Activated naive CD8-positive, alpha-beta T cell treated with anti-CD3 and anti-CD28 coated beads, Interleukin-2, amount 10 ng/mL, durations not matched to agents 7 days and 5 days (primary cell): ENCODE measurements around the gene UBE2J1. TPM values are rescaled to one million over a fixed set of nuclear protein-coding genes. Genes with fewer than 3 reads are reported as not detected.
"Not testable (repeated sequence)": the region's sequence is repeated elsewhere in the genome, so short reads cannot be mapped to it uniquely, and the experiment has no call there.

Experiments
- ATAC-seq: fragments of 150-1000 bp; cut with Tn5 transposase; one replicate; pipeline ENCODE4 v1.10.0; 2021; ENCODE audit warnings: low read depth, moderate library complexity
- POLR2A ChIA-PET: fragments of 350-600 bp; sonication (Branson Sonifier 250); formaldehyde crosslinking; loops from one replicate; lab custom pipeline; 2021; ENCODE audit warnings: antibody characterized with exemption; lab: Charles Lee
- DNase-seq: peaks from one replicate; pipeline ENCODE4 v3.0.0; 2021
- H3K27ac Mint-ChIP-seq: one replicate; pipeline ENCODE4 v1.8.0; 2022; ENCODE audit warnings: mild to moderate bottlenecking, mixed read lengths
- H3K27me3 Mint-ChIP-seq: one replicate; pipeline ENCODE4 v1.8.0; 2022; ENCODE audit warnings: mild to moderate bottlenecking, moderate library complexity, mixed read lengths
- H3K36me3 Mint-ChIP-seq: one replicate; pipeline ENCODE4 v1.8.0; 2021; ENCODE audit warnings: mild to moderate bottlenecking, mixed read lengths
- H3K4me1 Mint-ChIP-seq: one replicate; pipeline ENCODE4 v1.8.0; 2021; ENCODE audit warnings: mixed read lengths
- H3K4me3 Mint-ChIP-seq: one replicate; pipeline ENCODE4 v1.8.0; 2022; ENCODE audit warnings: mild to moderate bottlenecking, moderate library complexity, mixed read lengths
- H3K9me3 Mint-ChIP-seq: one replicate; pipeline ENCODE4 v1.8.0; 2021; ENCODE audit warnings: mixed read lengths
- total RNA-seq, 2 experiments: library from RNA; stranded (reverse); gene quantifications; one replicate each; pipeline ENCODE4 v1.2.3, GENCODE V29; 2021

Gene UBE2J1
- total RNA-seq, 2 experiments from 2014 or later = 26.5 to 27.9 TPM

DNA sequence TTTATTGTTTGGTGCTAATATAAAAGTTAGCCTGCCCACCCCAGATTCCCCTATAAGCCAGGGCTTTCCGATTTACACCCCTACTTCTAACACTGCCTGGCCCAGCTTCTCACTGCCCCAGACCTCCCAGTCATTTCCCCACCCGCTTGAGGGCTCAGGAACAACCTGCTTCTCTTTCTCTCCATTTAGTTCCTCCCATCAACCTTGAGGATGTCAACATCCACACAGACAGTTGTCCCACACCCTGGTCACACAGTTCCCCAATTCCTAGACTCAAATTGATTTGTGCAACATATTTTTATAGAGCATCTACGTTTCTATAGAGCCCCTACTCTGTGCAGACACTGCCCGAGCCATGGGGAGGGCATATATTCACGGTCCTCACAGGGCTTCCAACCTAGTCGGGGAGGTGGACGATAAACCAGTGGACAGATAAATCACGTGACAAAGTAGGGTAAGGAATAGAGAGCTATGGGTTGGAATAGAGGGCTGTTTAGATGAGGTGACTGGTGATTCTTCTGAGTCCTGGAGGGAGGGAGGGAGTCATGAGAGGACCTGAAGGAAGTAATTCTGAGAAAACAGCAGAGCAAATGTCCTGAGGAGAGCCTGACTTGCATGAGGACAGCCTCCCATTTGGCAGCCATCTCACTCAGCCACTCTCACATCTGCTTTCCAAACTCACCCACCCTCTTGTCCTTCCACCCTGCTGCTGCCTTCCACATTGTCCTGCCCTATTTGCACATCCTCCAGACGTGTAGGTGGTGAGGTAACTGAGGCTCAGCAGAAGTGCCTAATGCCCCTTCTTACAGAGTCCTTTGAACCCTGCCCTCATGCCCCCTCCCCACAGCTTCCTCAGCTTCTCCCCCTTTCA lies 43.8 kb downstream of the UBE2J1 start:
- Mint-ChIP-seq H3K27ac (no peak overlapping the region), H3K4me1 (no peaks in the 10 kb centered on the region)
- POLR2A ChIA-PET = no interaction called here

DNA sequence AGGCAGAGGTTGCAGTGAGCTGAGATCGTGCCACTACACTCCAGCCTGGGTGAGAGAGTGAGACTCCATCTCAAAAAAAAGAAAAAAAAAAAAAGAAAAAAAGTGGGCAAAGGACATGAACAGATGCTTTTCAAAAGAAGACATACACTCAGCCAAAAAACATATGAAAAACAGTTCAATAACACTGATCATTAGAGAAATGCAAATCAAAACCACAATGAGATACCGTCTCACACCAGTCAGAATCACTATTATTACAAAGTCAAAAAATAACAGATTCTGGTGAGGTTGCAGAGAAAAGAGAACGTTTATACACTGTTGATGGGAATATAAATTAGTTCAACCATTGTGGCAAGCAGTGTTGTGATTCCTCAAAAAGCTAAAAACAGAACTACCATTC lies 48.0 kb downstream of the UBE2J1 start:
- DNase-seq, H3K4me1 Mint-ChIP-seq, H3K36me3 Mint-ChIP-seq, H3K27ac Mint-ChIP-seq, H3K9me3 Mint-ChIP-seq, ATAC-seq, H3K4me3 Mint-ChIP-seq, H3K27me3 Mint-ChIP-seq, POLR2A ChIA-PET: not testable (repeated sequence)

More for the DNA sequence above, 43.8 kb downstream of the UBE2J1 start:
- DNase-seq (no peak), ATAC-seq (no peak)
- no peak overlapping the region for H3K4me3 Mint-ChIP-seq
- peaks cover 7% of the 10 kb centered on the region for H3K27me3 Mint-ChIP-seq
- no peaks in the 10 kb centered on the region for H3K36me3 Mint-ChIP-seq
- no peaks in the 10 kb centered on the region for H3K9me3 Mint-ChIP-seq

DNA sequence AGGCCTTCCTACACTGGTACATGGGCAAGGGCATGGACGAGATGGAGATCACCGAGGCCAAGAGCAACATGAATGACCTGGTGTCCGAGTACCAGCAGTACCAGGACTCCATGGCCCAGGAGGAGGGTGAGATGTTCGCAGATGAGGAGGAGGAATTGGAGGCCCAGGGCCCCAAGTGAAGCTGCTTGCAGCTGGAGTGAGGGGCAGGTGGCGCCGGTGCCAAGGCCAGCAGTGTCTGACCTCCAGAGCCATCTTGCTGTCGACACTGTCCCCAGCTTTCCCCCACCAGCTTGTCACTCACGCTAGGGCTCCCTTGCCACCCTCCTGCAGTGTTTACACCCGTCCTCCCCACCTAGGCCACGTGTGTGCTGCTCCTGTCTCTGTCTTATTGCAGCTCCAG lies 49.6 kb downstream of the UBE2J1 start:
- Mint-ChIP-seq H3K36me3 (no peaks in the 10 kb centered on the region), H3K4me1 (peaks cover 9% of the 10 kb centered on the region), H3K9me3 (no peaks in the 10 kb centered on the region), H3K27me3 (peaks cover 4% of the 10 kb centered on the region), H3K27ac (no peak overlapping the region), H3K4me3 (no peak overlapping the region)
- no peak for ATAC-seq
- no peak for DNase-seq
- POLR2A ChIA-PET = no interaction called here

DNA sequence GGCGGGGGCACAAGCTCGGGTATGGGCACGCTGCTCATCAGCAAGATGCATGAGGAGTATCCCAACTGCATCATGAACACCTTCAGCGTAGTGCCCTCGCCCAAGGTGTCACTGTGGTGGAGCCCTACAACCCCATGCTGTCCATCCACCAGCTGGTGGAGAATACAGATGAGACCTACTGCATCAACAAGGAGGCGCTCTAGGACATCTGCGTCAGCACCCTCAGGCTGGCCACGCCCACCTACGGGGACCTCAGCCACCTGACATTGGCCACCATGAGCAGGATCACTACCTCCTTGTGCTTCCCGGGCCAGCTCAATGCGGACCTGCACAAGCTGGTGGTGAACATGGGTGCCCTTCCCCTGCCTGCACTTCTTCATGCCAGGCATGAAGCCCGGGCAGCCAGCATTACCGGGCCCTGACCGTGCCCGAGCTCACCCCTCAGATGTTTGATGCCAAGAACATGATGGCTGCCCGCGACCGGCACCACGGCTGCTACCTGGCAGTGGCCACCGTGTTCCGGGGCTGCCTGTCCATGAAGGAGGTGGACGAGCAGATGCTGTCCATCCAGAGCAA lies 50.2 kb downstream of the UBE2J1 start:
- no peak for DNase-seq
- no peak for ATAC-seq
- Mint-ChIP-seq H3K27ac (no peak overlapping the region), H3K4me1 (peaks cover 13% of the 10 kb centered on the region), H3K4me3 (no peak overlapping the region), H3K27me3 (peaks cover 4% of the 10 kb centered on the region), H3K9me3 (no peaks in the 10 kb centered on the region), H3K36me3 (no peaks in the 10 kb centered on the region)
- POLR2A ChIA-PET = no interaction called here

DNA sequence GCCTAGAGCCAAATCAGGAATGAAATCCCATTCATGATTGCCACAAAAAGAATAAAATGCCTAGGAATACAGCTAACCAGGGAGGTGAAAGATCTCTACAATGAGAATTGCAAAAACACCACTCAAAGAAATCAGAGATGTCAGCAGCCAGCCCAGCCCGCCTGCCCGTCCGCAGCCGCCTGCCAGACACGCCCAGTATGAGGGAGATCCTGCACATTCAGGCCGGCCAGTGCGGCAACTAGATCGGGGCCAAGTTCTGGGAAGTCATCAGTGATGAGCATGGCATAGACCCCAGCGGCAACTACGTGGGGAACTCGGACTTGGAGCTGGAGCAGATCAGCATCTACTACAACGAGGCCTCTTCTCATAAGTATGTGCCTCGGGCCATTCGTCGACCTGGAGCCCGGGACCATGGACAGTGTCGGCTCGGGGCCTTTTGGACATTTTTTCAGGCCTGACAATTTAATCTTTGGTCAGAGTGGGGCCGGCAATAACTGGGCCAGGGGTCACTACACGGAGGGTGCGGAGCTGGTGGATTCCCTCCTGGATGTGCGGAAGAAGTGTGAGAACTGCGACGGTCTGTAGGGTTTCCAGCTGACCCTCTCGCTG lies 50.8 kb downstream of the UBE2J1 start:
- H3K36me3 Mint-ChIP-seq = no peaks in the 10 kb centered on the region
- H3K27ac Mint-ChIP-seq = no peak overlapping the region
- peaks cover 4% of the 10 kb centered on the region for H3K27me3 Mint-ChIP-seq
- peaks cover 13% of the 10 kb centered on the region for H3K4me1 Mint-ChIP-seq
- DNase-seq (no peak), ATAC-seq (no peak)
- H3K9me3 Mint-ChIP-seq = no peaks in the 10 kb centered on the region
- H3K4me3 Mint-ChIP-seq = no peak overlapping the region
- POLR2A ChIA-PET = no interaction called here

DNA sequence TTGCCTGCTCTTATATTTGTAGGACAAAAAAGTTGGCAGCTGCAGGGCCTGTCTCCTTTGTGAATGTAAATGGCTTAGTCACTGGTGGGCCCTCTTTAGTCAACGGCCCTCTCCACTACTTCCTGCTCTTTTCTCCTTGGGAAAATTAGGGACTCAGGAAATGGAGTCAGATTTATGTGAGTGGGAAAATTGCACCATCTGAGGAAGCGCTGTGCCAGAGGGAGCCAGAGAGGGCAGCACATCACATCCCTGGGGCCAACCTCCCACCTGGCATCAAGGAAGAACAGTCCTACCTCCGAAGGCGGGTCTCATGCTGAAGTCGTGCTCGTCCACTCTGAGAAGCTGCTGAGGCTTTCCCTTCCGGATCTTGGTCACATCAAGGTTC lies 53.1 kb downstream of the UBE2J1 start:
- H3K27me3 Mint-ChIP-seq = no peaks in the 10 kb centered on the region
- no peaks in the 10 kb centered on the region for H3K36me3 Mint-ChIP-seq
- no peak for DNase-seq
- no peak overlapping the region for H3K4me3 Mint-ChIP-seq
- peaks cover 13% of the 10 kb centered on the region for H3K4me1 Mint-ChIP-seq
- POLR2A ChIA-PET = interaction anchor here (1.5 kb wide), 1 partner anchor 52 kb away, joined by 4 read pairs; no protein-coding TSS in a partner anchor
- ATAC-seq = no peak
- H3K9me3 Mint-ChIP-seq = no peaks in the 10 kb centered on the region
- H3K27ac Mint-ChIP-seq = no peak overlapping the region

DNA sequence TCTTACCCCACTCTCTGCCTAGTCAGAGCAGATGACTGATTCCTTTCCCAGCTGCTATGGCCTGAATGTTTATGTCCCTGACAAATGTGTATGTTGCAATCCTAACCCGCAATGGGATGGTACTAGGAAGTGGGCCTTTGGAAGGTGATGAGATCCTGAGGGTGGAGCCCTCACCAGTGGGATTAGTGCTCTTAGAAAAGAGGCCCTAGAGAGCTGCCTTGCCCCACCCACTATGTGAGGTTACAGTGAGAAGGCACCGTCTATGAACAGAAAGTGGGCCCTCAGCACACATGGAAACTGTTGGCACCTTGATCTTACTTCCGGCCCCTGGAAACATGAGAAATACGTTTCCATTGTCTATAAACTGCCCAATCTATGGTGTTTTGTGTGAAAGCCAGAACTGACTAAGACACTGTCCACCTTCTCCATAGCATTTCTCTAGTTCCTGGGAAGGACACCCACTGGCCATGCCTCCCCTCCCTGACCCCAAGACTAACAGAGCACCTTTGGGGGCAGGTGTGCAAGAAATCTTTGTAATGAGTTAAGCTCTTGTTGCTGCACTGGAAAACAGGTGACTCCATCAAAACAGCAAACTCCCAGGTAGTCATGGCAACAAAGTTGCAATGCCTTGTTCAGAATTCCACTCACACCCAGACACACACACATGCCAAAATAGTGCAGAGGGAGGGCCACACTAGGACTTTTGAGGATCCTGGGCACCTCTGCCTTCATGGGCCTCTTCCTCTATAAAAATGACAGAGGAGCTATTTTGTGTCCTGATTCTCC lies 53.6 kb downstream of the UBE2J1 start:
- DNase-seq = no peak
- Mint-ChIP-seq H3K9me3 (no peaks in the 10 kb centered on the region), H3K4me3 (peak overlapping the region; percentile 50), H3K4me1 (peaks cover 13% of the 10 kb centered on the region), H3K36me3 (no peaks in the 10 kb centered on the region), H3K27ac (peak overlapping the region; percentile 73), H3K27me3 (no peaks in the 10 kb centered on the region)
- POLR2A ChIA-PET = interaction anchor here (1.5 kb wide), 1 partner anchor 52 kb away, joined by 4 read pairs; no protein-coding TSS in a partner anchor
- peak; percentile 56 for ATAC-seq

DNA sequence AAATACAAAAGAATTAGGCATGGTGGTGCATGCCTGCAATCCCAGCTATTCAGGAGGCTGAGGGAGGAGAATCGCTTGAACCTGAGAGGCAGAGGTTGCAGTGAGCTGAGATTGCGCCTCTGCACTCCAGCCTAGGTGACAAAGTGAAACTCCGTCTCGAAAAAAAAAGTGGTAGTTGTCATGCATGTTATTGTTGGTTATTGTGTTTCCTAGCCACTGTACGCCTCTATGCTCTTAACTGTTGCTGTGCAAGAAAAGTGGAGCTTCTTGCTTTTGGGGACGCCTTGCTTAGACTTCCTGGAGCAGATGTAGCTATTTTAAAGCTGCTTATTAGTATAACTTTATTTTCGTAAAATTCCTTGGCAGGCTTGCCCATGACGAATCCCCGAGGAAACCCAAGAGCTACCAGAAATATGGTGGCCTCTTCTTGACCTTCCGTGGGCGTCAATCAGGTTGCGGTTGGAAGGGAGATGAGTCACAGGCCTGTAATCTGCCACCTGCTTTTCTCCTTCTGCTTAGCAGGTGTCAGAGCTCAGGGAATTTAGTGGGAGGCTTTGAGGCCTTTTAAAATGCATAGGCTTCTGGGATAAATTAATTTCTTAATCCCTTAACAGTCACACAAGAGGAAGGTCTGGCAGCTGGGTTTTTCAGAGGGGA lies 54.7 kb downstream of the UBE2J1 start:
- H3K36me3 Mint-ChIP-seq = no peaks in the 10 kb centered on the region
- peak overlapping the region; percentile 62 for H3K27ac Mint-ChIP-seq
- no peaks in the 10 kb centered on the region for H3K27me3 Mint-ChIP-seq
- POLR2A ChIA-PET = interaction anchor here (0.8 to 1.5 kb wide), 2 partner anchors 53 to 217 kb away, joined by 4 read pairs; partner anchors contain the start of gene PNRC1
- peak; percentile 60 for ATAC-seq
- no peaks in the 10 kb centered on the region for H3K9me3 Mint-ChIP-seq
- no peak for DNase-seq
- H3K4me3 Mint-ChIP-seq = peak overlapping the region; percentile 55
- peaks cover 13% of the 10 kb centered on the region for H3K4me1 Mint-ChIP-seq

DNA sequence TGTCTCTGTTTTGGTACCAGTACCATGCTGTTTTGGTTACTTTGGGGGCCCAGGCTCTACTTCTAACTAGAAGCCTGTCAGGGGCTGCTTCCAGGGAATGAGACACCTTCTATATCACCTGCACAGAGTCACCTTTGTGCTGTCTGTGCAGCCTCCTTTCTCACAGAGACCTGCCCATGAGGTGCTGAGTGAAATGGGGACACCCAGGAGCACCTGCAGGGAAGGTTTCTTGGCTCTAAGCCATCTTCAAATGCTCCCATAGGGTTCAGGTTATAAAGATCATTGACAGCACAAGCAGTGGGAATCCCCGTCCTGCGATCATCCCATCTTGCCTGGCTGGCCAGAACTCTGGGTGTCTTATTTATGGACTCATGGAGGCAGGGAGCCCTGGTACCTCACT lies 56.5 kb downstream of the UBE2J1 start:
- Mint-ChIP-seq H3K36me3 (no peaks in the 10 kb centered on the region), H3K4me3 (no peak overlapping the region), H3K27me3 (no peaks in the 10 kb centered on the region), H3K27ac (no peak overlapping the region), H3K4me1 (peaks cover 13% of the 10 kb centered on the region), H3K9me3 (no peaks in the 10 kb centered on the region)
- DNase-seq (no peak), ATAC-seq (no peak)
- POLR2A ChIA-PET = no interaction called here

DNA sequence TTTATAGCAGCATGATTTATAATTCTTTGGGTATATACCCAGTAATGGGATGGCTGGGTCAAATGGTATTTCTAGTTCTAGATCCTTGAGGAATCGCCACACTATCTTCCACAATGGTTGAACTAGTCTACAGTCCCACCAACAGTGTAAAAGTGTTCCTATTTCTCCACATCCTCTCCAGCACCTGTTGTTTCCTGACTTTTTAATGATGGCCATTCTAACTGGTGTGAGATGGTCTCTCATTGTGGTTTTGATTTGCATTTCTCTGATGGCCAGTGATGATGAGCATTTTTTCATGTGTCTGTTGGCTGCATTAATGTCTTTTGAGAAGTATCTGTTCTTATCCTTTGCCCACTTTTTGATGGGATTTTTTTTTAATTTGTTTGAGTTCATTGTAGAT lies 57.4 kb downstream of the UBE2J1 start:
- H3K4me3 Mint-ChIP-seq, H3K9me3 Mint-ChIP-seq, H3K27ac Mint-ChIP-seq, DNase-seq, H3K36me3 Mint-ChIP-seq, H3K27me3 Mint-ChIP-seq, POLR2A ChIA-PET, ATAC-seq: not testable (repeated sequence)
- peaks cover 13% of the 10 kb centered on the region for H3K4me1 Mint-ChIP-seq

DNA sequence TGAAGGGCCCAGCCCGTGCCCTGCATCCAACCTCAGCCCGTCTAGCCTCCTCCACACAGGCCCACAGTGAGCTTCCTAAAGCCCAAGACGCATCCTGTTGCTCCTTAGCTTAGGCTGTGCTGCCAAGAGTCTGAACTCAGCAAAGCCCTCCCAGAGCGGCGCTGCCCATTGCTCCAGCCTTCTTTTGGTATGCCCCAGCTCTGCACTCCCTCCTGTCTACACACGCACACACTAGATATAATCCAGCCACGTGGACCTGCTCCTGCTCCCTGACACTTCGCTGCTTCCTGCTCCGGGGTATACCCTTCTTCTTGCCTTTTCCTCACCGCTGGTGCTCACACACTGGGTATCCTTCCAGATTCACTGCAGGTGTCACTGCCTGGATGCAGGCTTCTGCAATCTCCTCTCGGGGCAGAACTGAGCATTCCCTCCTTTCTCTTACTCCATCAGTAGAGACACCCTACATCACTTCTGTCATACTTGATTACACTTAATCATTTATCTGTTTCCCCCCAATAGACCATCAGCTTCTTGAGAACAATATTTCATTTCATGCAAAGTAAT lies 61.2 kb downstream of the UBE2J1 start:
- DNase-seq (no peak), ATAC-seq (no peak)
- POLR2A ChIA-PET = no interaction called here
- Mint-ChIP-seq H3K27me3 (no peaks in the 10 kb centered on the region), H3K4me1 (peaks cover 3% of the 10 kb centered on the region), H3K9me3 (no peaks in the 10 kb centered on the region), H3K27ac (no peak overlapping the region), H3K36me3 (no peaks in the 10 kb centered on the region), H3K4me3 (no peak overlapping the region)

DNA sequence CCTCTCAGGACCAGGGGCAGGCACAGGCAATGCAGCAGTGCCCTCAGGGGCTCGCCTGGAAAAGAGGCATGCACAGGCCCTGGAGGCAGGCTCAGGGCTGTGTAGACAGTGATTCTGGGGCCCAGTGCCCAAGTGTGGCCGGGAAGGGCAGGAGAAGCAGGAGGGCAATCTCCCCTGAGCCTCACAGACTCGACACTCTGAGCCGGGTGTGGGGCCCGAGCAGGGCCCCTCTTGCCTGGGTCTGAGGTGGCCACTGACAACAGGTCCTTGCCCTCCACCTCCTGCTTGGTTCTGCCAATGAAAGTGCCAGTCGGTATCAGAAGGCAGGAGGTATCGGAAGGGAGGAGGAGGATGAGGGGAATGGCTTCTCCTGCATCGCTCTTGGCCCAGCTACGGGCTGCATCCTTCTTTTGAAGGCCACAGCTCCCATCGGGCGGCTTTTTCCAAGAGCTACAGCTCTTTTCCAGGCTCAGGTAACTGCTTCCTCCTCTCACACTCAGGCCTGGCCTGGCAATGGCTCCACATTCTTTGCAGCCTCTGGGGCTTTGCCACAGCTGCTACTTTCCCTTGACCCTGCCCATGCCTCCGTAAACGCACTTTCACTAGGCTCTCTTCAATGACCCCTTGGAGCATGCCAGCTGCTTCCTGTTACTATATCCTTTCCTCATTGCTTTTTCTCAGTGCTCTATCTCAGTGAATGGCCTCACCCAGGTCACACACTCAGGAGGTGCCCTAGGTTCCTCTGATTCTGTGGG lies 61.9 kb downstream of the UBE2J1 start:
- Mint-ChIP-seq H3K4me1 (peaks cover 3% of the 10 kb centered on the region), H3K27ac (no peak overlapping the region), H3K9me3 (no peaks in the 10 kb centered on the region), H3K4me3 (no peak overlapping the region), H3K27me3 (no peaks in the 10 kb centered on the region), H3K36me3 (no peaks in the 10 kb centered on the region)
- ATAC-seq = no peak
- POLR2A ChIA-PET = no interaction called here
- DNase-seq = no peak
